ENCODE measurements around the gene PNPLA8. TPM values are rescaled to one million over a fixed set of nuclear protein-coding genes. Genes with fewer than 3 reads are reported as not detected.

Gene PNPLA8
- total and polyA plus RNA-seq, 4 donors: 14.7 to 30.3 (median 23.0) TPM

GRCh38 chr7:108434010-108434409 is 91.9 kb downstream of the PNPLA8 start (continued):
- TF ChIP-seq ZBTB33 (IDR thresholded peaks at IDR 0.05) (no peak), HNF4A (conservative IDR thresholded peaks at IDR 0.05) (no peak), JUND (IDR thresholded peaks at IDR 0.05) (no peak), NR2F2 (IDR thresholded peaks at IDR 0.05) (no peak), ATF3 (IDR thresholded peaks at IDR 0.05) (no peak), SP1 (IDR thresholded peaks at IDR 0.05) (no peak), YY1 (IDR thresholded peaks at IDR 0.05) (no peak), TAF1 (conservative IDR thresholded peaks at IDR 0.05) (no peak)

- WGBS: 93% methylated on average over 1 of the region's 1 CpG
- H3K4me1 ChIP-seq (ENCODE audit: control insufficient read depth in 4 of 4, insufficient read depth in 4 of 4, low read length in 3 of 4): no peaks in the 10 kb centered on the region
- no peak overlapping the region for H3K9ac ChIP-seq (ENCODE audit: low read depth in 1 of 2, low read length in 2 of 2)
- no peaks in the 10 kb centered on the region for H3K36me3 ChIP-seq (ENCODE audit: control insufficient read depth in 4 of 4, insufficient read depth in 3 of 4, low read depth in 1 of 4, low read length in 3 of 4)
- H3K27me3 ChIP-seq (ENCODE audit: control insufficient read depth in 4 of 4, insufficient read depth in 4 of 4, low read length in 3 of 4): no peaks in the 10 kb centered on the region
- no peak overlapping the region for H3K27ac ChIP-seq (ENCODE audit: low read depth in 1 of 2, low read length in 2 of 2)
- TF ChIP-seq HNF4G (IDR thresholded peaks at IDR 0.05) (no peak), CTCF (IDR thresholded peaks at IDR 0.05; ENCODE audit: low read depth, low read length, missing input control) (no peak), EGR1 (IDR thresholded peaks at IDR 0.05; ENCODE audit: low read depth in 2 of 2) (no peak), TAF1 (conservative IDR thresholded peaks at IDR 0.05) (no peak)
- no peak for DNase-seq (ENCODE audit: low spot score)
- H3K9me3 ChIP-seq (ENCODE audit: control insufficient read depth in 4 of 4, low read length in 3 of 4): no peaks in the 10 kb centered on the region
- H3K4me3 ChIP-seq (ENCODE audit: low read depth in 1 of 3, low read length in 3 of 3): no peak overlapping the region
These were observed 94.8 kb downstream of the PNPLA8 start for GRCh38 chr7:108431099-108431498.

- 47% methylated on average over 1 of the region's 1 CpG for WGBS
- H3K27ac ChIP-seq (ENCODE audit: low read depth in 1 of 2, low read length in 2 of 2): no peak overlapping the region
- H3K9ac ChIP-seq (ENCODE audit: low read depth in 1 of 2, low read length in 2 of 2): no peak overlapping the region
These were observed 95.3 kb downstream of the PNPLA8 start for GRCh38 chr7:108430664-108431063.

More at GRCh38 chr7:108430664-108431063, 95.3 kb downstream of the PNPLA8 start:
- TF ChIP-seq HNF4A (conservative IDR thresholded peaks at IDR 0.05) (no peak), ZBTB33 (IDR thresholded peaks at IDR 0.05) (no peak), HNF4G (IDR thresholded peaks at IDR 0.05) (no peak), REST (IDR thresholded peaks at IDR 0.05) (no peak), FOXA1 (IDR thresholded peaks at IDR 0.05) (no peak), RXRA (IDR thresholded peaks at IDR 0.05) (no peak), SP1 (IDR thresholded peaks at IDR 0.05) (no peak), YY1 (IDR thresholded peaks at IDR 0.05) (no peak), JUND (IDR thresholded peaks at IDR 0.05) (no peak), CTCF (IDR thresholded peaks at IDR 0.05; ENCODE audit: low read depth, low read length, missing input control) (no peak)
- Histone ChIP-seq H3K4me3 (ENCODE audit: low read depth in 1 of 3, low read length in 3 of 3) (no peak overlapping the region), H3K4me1 (ENCODE audit: control insufficient read depth in 4 of 4, insufficient read depth in 4 of 4, low read length in 3 of 4) (no peaks in the 10 kb centered on the region), H3K9me3 (ENCODE audit: control insufficient read depth in 4 of 4, low read length in 3 of 4) (no peaks in the 10 kb centered on the region), H3K36me3 (ENCODE audit: control insufficient read depth in 4 of 4, insufficient read depth in 3 of 4, low read depth in 1 of 4, low read length in 3 of 4) (no peaks in the 10 kb centered on the region), H3K27me3 (ENCODE audit: control insufficient read depth in 4 of 4, insufficient read depth in 4 of 4, low read length in 3 of 4) (no peaks in the 10 kb centered on the region)
- no peak for DNase-seq (ENCODE audit: low spot score)
